ENCODE data around the gene LCP2. TPM values are rescaled to one million over a fixed set of nuclear protein-coding genes. Genes with fewer than 3 reads are reported as not detected.

Gene LCP2
- total RNA-seq, 1 experiment from 2014 or later = 0.72 TPM

DNA sequence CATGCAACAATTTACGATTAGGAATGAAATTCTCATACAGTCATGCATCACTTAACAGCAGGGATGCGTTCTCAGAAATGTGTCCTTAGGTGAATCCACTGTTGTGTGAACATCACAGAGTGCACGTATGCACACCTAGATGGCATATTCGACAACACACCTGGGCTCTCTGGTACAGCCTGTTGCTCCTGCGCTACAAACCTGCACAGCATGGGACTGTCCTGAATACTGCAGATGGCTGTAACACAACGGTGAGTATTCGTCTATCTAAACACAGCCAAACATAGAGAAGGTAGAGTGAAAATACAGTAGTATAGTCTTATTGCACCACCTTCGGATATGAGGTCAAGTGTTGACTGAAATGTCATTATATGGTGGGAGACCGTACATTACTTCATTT, 44.0 kb upstream of the LCP2 start:
- H3K36me3 Mint-ChIP-seq = peaks cover 16% of the 10 kb centered on the region
- no peak overlapping the region for H3K4me3 Mint-ChIP-seq
- DNase-seq (ENCODE audit: low spot score) (no peak), ATAC-seq (no peak)
- no peak overlapping the region for H3K27ac Mint-ChIP-seq
- no peak for TF ChIP-seq SOX15 (CRISPR knock-in tag; IDR thresholded peaks at IDR 0.05)
- TF ChIP-seq GABPB1 (CRISPR knock-in tag; IDR thresholded peaks at IDR 0.05) = no peak
- no peak for TF ChIP-seq NR2C2 (CRISPR knock-in tag; IDR thresholded peaks at IDR 0.05)
- TF ChIP-seq FOXP1 (CRISPR knock-in tag; IDR thresholded peaks at IDR 0.05; ENCODE audit: borderline replicate concordance) = no peak
- TF ChIP-seq, protein P1, sequence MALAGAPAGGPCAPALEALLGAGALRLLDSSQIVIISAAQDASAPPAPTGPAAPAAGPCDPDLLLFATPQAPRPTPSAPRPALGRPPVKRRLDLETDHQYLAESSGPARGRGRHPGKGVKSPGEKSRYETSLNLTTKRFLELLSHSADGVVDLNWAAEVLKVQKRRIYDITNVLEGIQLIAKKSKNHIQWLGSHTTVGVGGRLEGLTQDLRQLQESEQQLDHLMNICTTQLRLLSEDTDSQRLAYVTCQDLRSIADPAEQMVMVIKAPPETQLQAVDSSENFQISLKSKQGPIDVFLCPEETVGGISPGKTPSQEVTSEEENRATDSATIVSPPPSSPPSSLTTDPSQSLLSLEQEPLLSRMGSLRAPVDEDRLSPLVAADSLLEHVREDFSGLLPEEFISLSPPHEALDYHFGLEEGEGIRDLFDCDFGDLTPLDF (CRISPR knock-in tag; IDR thresholded peaks at IDR 0.05) = no peak
- TF ChIP-seq, protein P2, sequence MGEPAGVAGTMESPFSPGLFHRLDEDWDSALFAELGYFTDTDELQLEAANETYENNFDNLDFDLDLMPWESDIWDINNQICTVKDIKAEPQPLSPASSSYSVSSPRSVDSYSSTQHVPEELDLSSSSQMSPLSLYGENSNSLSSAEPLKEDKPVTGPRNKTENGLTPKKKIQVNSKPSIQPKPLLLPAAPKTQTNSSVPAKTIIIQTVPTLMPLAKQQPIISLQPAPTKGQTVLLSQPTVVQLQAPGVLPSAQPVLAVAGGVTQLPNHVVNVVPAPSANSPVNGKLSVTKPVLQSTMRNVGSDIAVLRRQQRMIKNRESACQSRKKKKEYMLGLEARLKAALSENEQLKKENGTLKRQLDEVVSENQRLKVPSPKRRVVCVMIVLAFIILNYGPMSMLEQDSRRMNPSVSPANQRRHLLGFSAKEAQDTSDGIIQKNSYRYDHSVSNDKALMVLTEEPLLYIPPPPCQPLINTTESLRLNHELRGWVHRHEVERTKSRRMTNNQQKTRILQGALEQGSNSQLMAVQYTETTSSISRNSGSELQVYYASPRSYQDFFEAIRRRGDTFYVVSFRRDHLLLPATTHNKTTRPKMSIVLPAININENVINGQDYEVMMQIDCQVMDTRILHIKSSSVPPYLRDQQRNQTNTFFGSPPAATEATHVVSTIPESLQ (CRISPR knock-in tag; IDR thresholded peaks at IDR 0.05) = no peak
- peaks cover 29% of the 10 kb centered on the region for H3K9me3 Mint-ChIP-seq
- ChIA-PET POLR2A (no interaction called here), CTCF (interaction anchor here (6.1 to 6.8 kb wide), 2 partner anchors 75 to 115 kb away, joined by 89 to 92 read pairs; no protein-coding TSS in a partner anchor)
- no peaks in the 10 kb centered on the region; the same call in 1 of the 2 replicates for H3K27me3 Mint-ChIP-seq (ENCODE audit: low read depth)
- H3K4me1 Mint-ChIP-seq = peaks cover 47% of the 10 kb centered on the region

DNA sequence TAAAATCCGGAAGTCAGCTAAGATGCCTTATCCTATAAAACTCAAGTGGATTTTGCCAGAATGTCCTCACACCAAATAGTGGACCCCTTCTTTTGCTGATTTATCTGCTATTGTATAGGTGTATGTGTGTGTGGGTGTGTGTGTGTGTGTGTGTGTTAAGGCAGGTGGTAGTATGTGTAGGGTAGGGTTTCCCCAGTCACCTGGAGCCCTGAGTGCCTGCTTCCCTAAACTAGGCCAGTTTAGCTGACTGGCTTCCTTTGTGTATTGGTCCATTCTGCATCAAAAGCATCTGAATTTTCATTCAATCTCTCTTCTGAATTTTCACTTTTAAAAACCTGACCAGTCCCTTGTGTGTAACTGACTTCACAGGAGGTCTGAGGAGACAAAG, 42.2 kb upstream of the LCP2 start:
- Mint-ChIP-seq H3K27me3 (ENCODE audit: low read depth) (no peaks in the 10 kb centered on the region; the same call in none of the 2 replicates), H3K4me3 (no peak overlapping the region), H3K4me1 (peaks cover 58% of the 10 kb centered on the region), H3K9me3 (peaks cover 29% of the 10 kb centered on the region), H3K36me3 (peaks cover 16% of the 10 kb centered on the region), H3K27ac (no peak overlapping the region)
- ChIA-PET CTCF (interaction anchor here (1.3 to 6.8 kb wide), 19 partner anchors 8 to 113 kb away, joined by 4 to 92 read pairs (median 7); partner anchors contain the start of genes C5orf58 and LCP2), POLR2A (interaction anchor here (1.1 kb wide), 1 partner anchor 114 kb away, joined by 3 read pairs; no protein-coding TSS in a partner anchor)
- no peak for TF ChIP-seq IRF2 (CRISPR knock-in tag; IDR thresholded peaks at IDR 0.05; ENCODE audit: borderline replicate concordance, low read depth)
- no peak for TF ChIP-seq MYBL2 (CRISPR knock-in tag; IDR thresholded peaks at IDR 0.05)
- TF ChIP-seq, protein P3, sequence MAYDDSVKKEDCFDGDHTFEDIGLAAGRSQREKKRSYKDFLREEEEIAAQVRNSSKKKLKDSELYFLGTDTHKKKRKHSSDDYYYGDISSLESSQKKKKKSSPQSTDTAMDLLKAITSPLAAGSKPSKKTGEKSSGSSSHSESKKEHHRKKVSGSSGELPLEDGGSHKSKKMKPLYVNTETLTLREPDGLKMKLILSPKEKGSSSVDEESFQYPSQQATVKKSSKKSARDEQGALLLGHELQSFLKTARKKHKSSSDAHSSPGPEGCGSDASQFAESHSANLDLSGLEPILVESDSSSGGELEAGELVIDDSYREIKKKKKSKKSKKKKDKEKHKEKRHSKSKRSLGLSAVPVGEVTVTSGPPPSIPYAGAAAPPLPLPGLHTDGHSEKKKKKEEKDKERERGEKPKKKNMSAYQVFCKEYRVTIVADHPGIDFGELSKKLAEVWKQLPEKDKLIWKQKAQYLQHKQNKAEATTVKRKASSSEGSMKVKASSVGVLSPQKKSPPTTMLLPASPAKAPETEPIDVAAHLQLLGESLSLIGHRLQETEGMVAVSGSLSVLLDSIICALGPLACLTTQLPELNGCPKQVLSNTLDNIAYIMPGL (CRISPR knock-in tag; IDR thresholded peaks at IDR 0.05) = no peak
- TF ChIP-seq, protein P4, sequence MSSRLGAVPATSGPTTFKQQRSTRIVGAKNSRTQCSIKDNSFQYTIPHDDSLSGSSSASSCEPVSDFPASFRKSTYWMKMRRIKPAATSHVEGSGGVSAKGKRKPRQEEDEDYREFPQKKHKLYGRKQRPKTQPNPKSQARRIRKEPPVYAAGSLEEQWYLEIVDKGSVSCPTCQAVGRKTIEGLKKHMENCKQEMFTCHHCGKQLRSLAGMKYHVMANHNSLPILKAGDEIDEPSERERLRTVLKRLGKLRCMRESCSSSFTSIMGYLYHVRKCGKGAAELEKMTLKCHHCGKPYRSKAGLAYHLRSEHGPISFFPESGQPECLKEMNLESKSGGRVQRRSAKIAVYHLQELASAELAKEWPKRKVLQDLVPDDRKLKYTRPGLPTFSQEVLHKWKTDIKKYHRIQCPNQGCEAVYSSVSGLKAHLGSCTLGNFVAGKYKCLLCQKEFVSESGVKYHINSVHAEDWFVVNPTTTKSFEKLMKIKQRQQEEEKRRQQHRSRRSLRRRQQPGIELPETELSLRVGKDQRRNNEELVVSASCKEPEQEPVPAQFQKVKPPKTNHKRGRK (CRISPR knock-in tag; IDR thresholded peaks at IDR 0.05; ENCODE audit: borderline replicate concordance) = no peak
- TF ChIP-seq ZNF263 (CRISPR knock-in tag; IDR thresholded peaks at IDR 0.05; ENCODE audit: low read depth) = no peak
- TF ChIP-seq, protein P5, sequence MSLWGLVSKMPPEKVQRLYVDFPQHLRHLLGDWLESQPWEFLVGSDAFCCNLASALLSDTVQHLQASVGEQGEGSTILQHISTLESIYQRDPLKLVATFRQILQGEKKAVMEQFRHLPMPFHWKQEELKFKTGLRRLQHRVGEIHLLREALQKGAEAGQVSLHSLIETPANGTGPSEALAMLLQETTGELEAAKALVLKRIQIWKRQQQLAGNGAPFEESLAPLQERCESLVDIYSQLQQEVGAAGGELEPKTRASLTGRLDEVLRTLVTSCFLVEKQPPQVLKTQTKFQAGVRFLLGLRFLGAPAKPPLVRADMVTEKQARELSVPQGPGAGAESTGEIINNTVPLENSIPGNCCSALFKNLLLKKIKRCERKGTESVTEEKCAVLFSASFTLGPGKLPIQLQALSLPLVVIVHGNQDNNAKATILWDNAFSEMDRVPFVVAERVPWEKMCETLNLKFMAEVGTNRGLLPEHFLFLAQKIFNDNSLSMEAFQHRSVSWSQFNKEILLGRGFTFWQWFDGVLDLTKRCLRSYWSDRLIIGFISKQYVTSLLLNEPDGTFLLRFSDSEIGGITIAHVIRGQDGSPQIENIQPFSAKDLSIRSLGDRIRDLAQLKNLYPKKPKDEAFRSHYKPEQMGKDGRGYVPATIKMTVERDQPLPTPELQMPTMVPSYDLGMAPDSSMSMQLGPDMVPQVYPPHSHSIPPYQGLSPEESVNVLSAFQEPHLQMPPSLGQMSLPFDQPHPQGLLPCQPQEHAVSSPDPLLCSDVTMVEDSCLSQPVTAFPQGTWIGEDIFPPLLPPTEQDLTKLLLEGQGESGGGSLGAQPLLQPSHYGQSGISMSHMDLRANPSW (CRISPR knock-in tag; conservative IDR thresholded peaks at IDR 0.05; ENCODE audit: low read depth) = no peak
- TF ChIP-seq MXD4 (CRISPR knock-in tag; IDR thresholded peaks at IDR 0.05; ENCODE audit: borderline replicate concordance) = no peak
- no peak for TF ChIP-seq JUN (CRISPR knock-in tag; IDR thresholded peaks at IDR 0.05)
- TF ChIP-seq ZNF671 (CRISPR knock-in tag; IDR thresholded peaks at IDR 0.05) = no peak
- TF ChIP-seq, protein P6, sequence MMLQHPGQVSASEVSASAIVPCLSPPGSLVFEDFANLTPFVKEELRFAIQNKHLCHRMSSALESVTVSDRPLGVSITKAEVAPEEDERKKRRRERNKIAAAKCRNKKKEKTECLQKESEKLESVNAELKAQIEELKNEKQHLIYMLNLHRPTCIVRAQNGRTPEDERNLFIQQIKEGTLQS (CRISPR knock-in tag; conservative IDR thresholded peaks at IDR 0.05) = no peak
- TF ChIP-seq, protein P7, sequence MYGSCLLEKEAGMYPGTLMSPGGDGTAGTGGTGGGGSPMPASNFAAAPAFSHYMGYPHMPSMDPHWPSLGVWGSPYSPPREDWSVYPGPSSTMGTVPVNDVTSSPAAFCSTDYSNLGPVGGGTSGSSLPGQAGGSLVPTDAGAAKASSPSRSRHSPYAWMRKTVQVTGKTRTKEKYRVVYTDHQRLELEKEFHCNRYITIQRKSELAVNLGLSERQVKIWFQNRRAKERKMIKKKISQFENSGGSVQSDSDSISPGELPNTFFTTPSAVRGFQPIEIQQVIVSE (CRISPR knock-in tag; IDR thresholded peaks at IDR 0.05; ENCODE audit: borderline replicate concordance) = no peak
- TF ChIP-seq ZNF317 (CRISPR knock-in tag; IDR thresholded peaks at IDR 0.05; ENCODE audit: borderline replicate concordance, low read depth) = no peak
- TF ChIP-seq CREB1 (CRISPR knock-in tag; IDR thresholded peaks at IDR 0.05) = no peak
- no peak for TF ChIP-seq SOX15 (CRISPR knock-in tag; IDR thresholded peaks at IDR 0.05)
- no peak for TF ChIP-seq FOXJ3 (CRISPR knock-in tag; IDR thresholded peaks at IDR 0.05; ENCODE audit: borderline replicate concordance)
- TF ChIP-seq, protein P8, sequence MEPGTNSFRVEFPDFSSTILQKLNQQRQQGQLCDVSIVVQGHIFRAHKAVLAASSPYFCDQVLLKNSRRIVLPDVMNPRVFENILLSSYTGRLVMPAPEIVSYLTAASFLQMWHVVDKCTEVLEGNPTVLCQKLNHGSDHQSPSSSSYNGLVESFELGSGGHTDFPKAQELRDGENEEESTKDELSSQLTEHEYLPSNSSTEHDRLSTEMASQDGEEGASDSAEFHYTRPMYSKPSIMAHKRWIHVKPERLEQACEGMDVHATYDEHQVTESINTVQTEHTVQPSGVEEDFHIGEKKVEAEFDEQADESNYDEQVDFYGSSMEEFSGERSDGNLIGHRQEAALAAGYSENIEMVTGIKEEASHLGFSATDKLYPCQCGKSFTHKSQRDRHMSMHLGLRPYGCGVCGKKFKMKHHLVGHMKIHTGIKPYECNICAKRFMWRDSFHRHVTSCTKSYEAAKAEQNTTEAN (CRISPR knock-in tag; IDR thresholded peaks at IDR 0.05) = no peak
- TF ChIP-seq, protein P9, sequence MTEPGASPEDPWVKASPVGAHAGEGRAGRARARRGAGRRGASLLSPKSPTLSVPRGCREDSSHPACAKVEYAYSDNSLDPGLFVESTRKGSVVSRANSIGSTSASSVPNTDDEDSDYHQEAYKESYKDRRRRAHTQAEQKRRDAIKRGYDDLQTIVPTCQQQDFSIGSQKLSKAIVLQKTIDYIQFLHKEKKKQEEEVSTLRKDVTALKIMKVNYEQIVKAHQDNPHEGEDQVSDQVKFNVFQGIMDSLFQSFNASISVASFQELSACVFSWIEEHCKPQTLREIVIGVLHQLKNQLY (CRISPR knock-in tag; IDR thresholded peaks at IDR 0.05) = no peak
- ATAC-seq = no peak
- no peak for DNase-seq (ENCODE audit: low spot score)

Data from WTC11 (cell line).